H1 (cell line): ENCODE data around the gene FICD. TPM values are rescaled to one million over a fixed set of nuclear protein-coding genes. Genes with fewer than 3 reads are reported as not detected.

Source experiments
- CTCF ChIA-PET: fragments of 300-600 bp; sonication (Branson Sonifier 250); formaldehyde crosslinking; loops from one replicate; lab custom pipeline; 2021; ENCODE audit not compliant: partially characterized antibody; lab: Charles Lee
- POLR2A ChIA-PET: fragments of 300-600 bp; sonication (Branson Sonifier 250); formaldehyde crosslinking; loops from one replicate; lab custom pipeline; 2021; ENCODE audit warnings: inconsistent platforms; ENCODE audit not compliant: partially characterized antibody; lab: Charles Lee
- DNase-seq, 2 experiments: peaks; one replicate each; pipeline versions ENCODE4 v3.0.0 to v3.0.0-alpha.2; 2010 to 2022; ENCODE audit warnings: low spot score in 2 of 2, low read depth in 1 of 2, mixed read lengths in 1 of 2
- FAIRE-seq: peaks from 2 replicates; lab custom pipeline; 2011; peaks lifted over from hg19 to GRCh38; lab: Jason Lieb, UNC
- H2AFZ ChIP-seq: 2 replicates; pipeline ENCODE4 v1.8.1; 2012; ENCODE audit warnings: low read length, inconsistent platforms
- H2AK5ac ChIP-seq: 2 replicates; pipeline ENCODE4 v1.6.1; 2013; ENCODE audit warnings: low read depth, low read length
- H2BK120ac ChIP-seq: replicated peaks from 2 replicates; pipeline ENCODE3; 2013; ENCODE audit warnings: low read depth, low read length, inconsistent platforms
- H2BK12ac ChIP-seq: 2 replicates; pipeline ENCODE4 v1.6.1; 2013; ENCODE audit warnings: low read depth, low read length
- H2BK15ac ChIP-seq: 2 replicates; pipeline ENCODE4 v1.6.1; 2013; ENCODE audit warnings: low read length
- H2BK20ac ChIP-seq: 2 replicates; pipeline ENCODE4 v1.6.1; 2013; ENCODE audit warnings: low read length
- H2BK5ac ChIP-seq: 2 replicates; pipeline ENCODE4 v1.6.1; 2013; ENCODE audit warnings: low read depth, low read length
- H3K14ac ChIP-seq: 2 replicates; pipeline ENCODE4 v1.6.1; 2013; ENCODE audit warnings: inconsistent platforms; ENCODE audit not compliant: insufficient read length
- H3K18ac ChIP-seq: 2 replicates; pipeline ENCODE4 v1.6.1; 2013; ENCODE audit warnings: low read length; ENCODE audit errors: extremely low read depth
- H3K23ac ChIP-seq: 2 replicates; pipeline ENCODE4 v1.6.1; 2013; ENCODE audit warnings: inconsistent platforms; ENCODE audit not compliant: insufficient read length
- H3K23me2 ChIP-seq: 2 replicates; pipeline ENCODE4 v1.6.1; 2013; ENCODE audit warnings: low read depth, low read length
- H3K27ac ChIP-seq: 2 replicates; pipeline ENCODE4 v1.6.1; 2011; ENCODE audit warnings: low read depth, low read length, inconsistent platforms
- H3K27me3 ChIP-seq, 4 experiments: replicated peaks in 1 of 4; 1 replicate in 1 of 4; 2 replicates in 3 of 4; pipeline versions ENCODE4 v1.6.1 to v1.8.1; 2011 to 2013; ENCODE audit warnings: low read length in 3 of 4, mild to moderate bottlenecking in 3 of 4, inconsistent platforms in 2 of 4, mixed read lengths in 2 of 4, moderate library complexity in 1 of 4; ENCODE audit not compliant: control insufficient read depth in 3 of 4, insufficient read depth in 3 of 4; ENCODE audit errors: extremely low read depth in 1 of 4
- H3K36me3 ChIP-seq, 4 experiments: 2 replicates each; pipeline versions ENCODE4 v1.6.1 to v1.8.1; 2011 to 2013; ENCODE audit warnings: mild to moderate bottlenecking in 4 of 4, low read length in 3 of 4, moderate library complexity in 2 of 4, control low read depth in 1 of 4, inconsistent platforms in 1 of 4; ENCODE audit not compliant: insufficient read depth in 4 of 4, control insufficient read depth in 2 of 4
- H3K4ac ChIP-seq: replicated peaks from 2 replicates; pipeline ENCODE3; 2013; ENCODE audit warnings: low read length, low read depth, mixed read lengths, inconsistent platforms; ENCODE audit not compliant: insufficient read length
- H3K4me1 ChIP-seq, 4 experiments: replicated peaks in 1 of 4; 1 replicate in 1 of 4; 2 replicates in 3 of 4; pipeline versions ENCODE4 v1.6.1 to v1.8.1; 2011 to 2013; ENCODE audit warnings: low read length in 3 of 4, inconsistent platforms in 2 of 4, mixed read lengths in 1 of 4; ENCODE audit not compliant: insufficient read depth in 4 of 4, control insufficient read depth in 3 of 4
- H3K4me2 ChIP-seq, 2 experiments: 2 replicates each; pipeline versions ENCODE4 v1.6.1 to v1.8.1; 2011 to 2013; ENCODE audit warnings: low read depth in 2 of 2, low read length in 2 of 2, control low read depth in 1 of 2, inconsistent platforms in 1 of 2, mild to moderate bottlenecking in 1 of 2; ENCODE audit not compliant: insufficient read depth in 1 of 2
- H3K4me3 ChIP-seq, 4 experiments: fragments of 200-600, 300-600 bp in 1 of 4; sonication (generic), shearing (Covaris generic), sonication (Bioruptor Twin) in 1 of 4; 2 replicates each; pipeline versions ENCODE4 v1.5.1 to v1.8.1; 2011 to 2016; ENCODE audit warnings: low read length in 4 of 4, low read depth in 3 of 4, control low read depth in 2 of 4, inconsistent platforms in 2 of 4, mild to moderate bottlenecking in 2 of 4, mixed read lengths in 1 of 4, moderate library complexity in 1 of 4; ENCODE audit not compliant: insufficient read depth in 2 of 4; ENCODE audit errors: extremely low read depth in 1 of 4
- H3K56ac ChIP-seq: replicated peaks from 2 replicates; pipeline ENCODE3; 2013; ENCODE audit warnings: low read depth, mild to moderate bottlenecking, mixed read lengths, low read length, inconsistent platforms; ENCODE audit not compliant: insufficient read length
- H3K79me1 ChIP-seq: 2 replicates; pipeline ENCODE4 v1.6.1; 2013; ENCODE audit warnings: low read depth, low read length, control low read depth
- H3K79me2 ChIP-seq, 2 experiments: 2 replicates each; pipeline versions ENCODE4 v1.6.1 to v1.8.1; 2012 to 2013; ENCODE audit warnings: low read length in 2 of 2, mild to moderate bottlenecking in 2 of 2, inconsistent platforms in 1 of 2; ENCODE audit not compliant: insufficient read depth in 2 of 2, control insufficient read depth in 1 of 2
- H3K9ac ChIP-seq, 4 experiments: replicated peaks in 1 of 4; 1 replicate in 1 of 4; 2 replicates in 3 of 4; pipeline versions ENCODE4 v1.6.1 to v1.8.1; 2011 to 2013; ENCODE audit warnings: low read depth in 3 of 4, low read length in 3 of 4, control low read depth in 2 of 4, mild to moderate bottlenecking in 2 of 4, moderate library complexity in 2 of 4, inconsistent platforms in 1 of 4; ENCODE audit errors: extremely low read depth in 1 of 4
- H3K9me3 ChIP-seq, 2 experiments: 2 replicates each; pipeline versions ENCODE4 v1.6.1 to v1.8.1; 2012 to 2013; ENCODE audit warnings: mild to moderate bottlenecking in 2 of 2, moderate library complexity in 2 of 2, control low read depth in 1 of 2, inconsistent platforms in 1 of 2, low read depth in 1 of 2, low read length in 1 of 2, mixed read lengths in 1 of 2; ENCODE audit not compliant: insufficient read depth in 2 of 2
- H4K20me1 ChIP-seq, 2 experiments: replicated peaks in 1 of 2; 2 replicates each; pipeline versions ENCODE3 to v1.8.1; 2011 to 2013; ENCODE audit warnings: inconsistent platforms in 2 of 2, low read length in 2 of 2, mild to moderate bottlenecking in 1 of 2; ENCODE audit not compliant: insufficient read depth in 2 of 2, control insufficient read depth in 1 of 2
- H4K5ac ChIP-seq: 2 replicates; pipeline ENCODE4 v1.6.1; 2013; ENCODE audit warnings: low read length, low read depth, mixed read lengths, inconsistent platforms; ENCODE audit not compliant: insufficient read length
- H4K8ac ChIP-seq: 2 replicates; pipeline ENCODE4 v1.8.0; 2013; ENCODE audit warnings: mild to moderate bottlenecking, moderate library complexity, low read length, inconsistent platforms; ENCODE audit not compliant: insufficient read depth; ENCODE audit errors: extremely low read depth
- H4K91ac ChIP-seq: replicated peaks from 2 replicates; pipeline ENCODE3; 2013; ENCODE audit warnings: low read length, mixed read lengths, inconsistent platforms; ENCODE audit not compliant: insufficient read length
- BRCA1 ChIP-seq: IDR thresholded peaks from 2 replicates; pipeline ENCODE4 v1.6.1; 2012; ENCODE audit warnings: low read depth, low read length, improper control_type of control experiment
- CBX5 ChIP-seq: fragments of 300-800, 300-1000 bp; sonication (generic); IDR thresholded peaks from 2 replicates; pipeline ENCODE4 v1.7.1; 2016; ENCODE audit warnings: antibody characterized with exemption, low read length, low read depth
- CHD1 ChIP-seq: IDR thresholded peaks from 2 replicates; pipeline ENCODE4 v1.6.1; 2012; ENCODE audit warnings: low read depth, low read length, improper control_type of control experiment
- PHF8 ChIP-seq: fragments of 200-600 bp; sonication (generic); conservative IDR thresholded peaks from 2 replicates; pipeline ENCODE4 v1.7.1; 2012; ENCODE audit warnings: low read depth, mild to moderate bottlenecking, inconsistent platforms, low read length, moderate library complexity
- POLR2AphosphoS5 ChIP-seq: IDR thresholded peaks from 2 replicates; pipeline ENCODE4 v1.6.1; 2011; ENCODE audit warnings: low read depth, low read length
- TCF12 ChIP-seq: IDR thresholded peaks from 2 replicates; pipeline ENCODE4 v1.6.1; 2011; ENCODE audit warnings: low read depth, mild to moderate bottlenecking, low read length
- polyA plus RNA-seq, 7 experiments: library from polyadenylated mRNA; depleted of rRNA in 3 of 7; stranded (reverse) in 5 of 7; unstranded in 2 of 7; fragments of >200 nt in 5 of 7; fragments of 200-250 nt in 2 of 7; gene quantifications; 1 replicate in 5 of 7; 2 replicates in 1 of 7; 4 replicates in 1 of 7; pipeline versions ENCODE4 v1.2.1 to v1.2.3, GENCODE V29; 2011 to 2013; ENCODE audit warnings: missing spikeins in 2 of 7, mixed read lengths in 2 of 7
- total RNA-seq: library from RNA; stranded (reverse); fragmentation: NEBNext Ultra II Directional; extraction: Animal tissue kit (Norgen Biotek cat#: 25700); gene quantifications from 2 replicates; pipeline ENCODE4 v1.2.1, GENCODE V29; 2021

Gene FICD
- total and polyA plus RNA-seq, 2 of the 8 experiments (the other 6 are each of a cell fraction or from before 2014, with no cell fraction given), result 2.2 to 6.0 TPM

DNA sequence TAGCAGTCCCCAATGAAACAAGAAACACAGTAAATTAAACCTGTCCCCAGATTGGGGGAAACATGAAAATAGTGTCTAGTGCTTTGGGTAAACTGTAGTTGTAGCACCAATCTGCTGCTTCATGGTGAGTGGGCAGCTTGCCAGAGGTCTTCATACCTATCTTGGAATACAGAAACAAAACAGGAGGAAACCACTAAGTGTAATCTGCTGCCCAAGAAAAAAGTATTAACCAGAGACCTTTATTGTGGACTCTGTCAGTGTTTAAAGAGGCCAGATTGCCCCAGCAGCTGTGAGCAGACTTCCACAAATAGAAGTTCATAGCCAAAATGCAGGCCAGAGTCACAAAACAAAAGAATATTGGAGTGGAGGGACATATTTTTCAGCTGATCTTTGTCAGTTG, 49.6 kb downstream of the FICD start:
- Histone ChIP-seq H2BK5ac (no peak overlapping the region), H2AFZ (no peak overlapping the region), H2AK5ac (no peak overlapping the region), H4K5ac (no peak overlapping the region), H2BK20ac (no peak overlapping the region), H3K27ac (no peak overlapping the region), H3K9ac (no peak overlapping the region), H3K4ac (no peak overlapping the region), H4K20me1 (peaks cover 0 to 6% of the 10 kb centered on the region in 2 experiments), H3K23me2 (peaks cover 20% of the 10 kb centered on the region), H4K91ac (no peak overlapping the region), H3K9me3 (no peaks in the 10 kb centered on the region), H3K23ac (no peak overlapping the region), H3K4me1 (0 out of 7 replicates have a peak, but pooled peaks cover 0 to 4% (median 0%) of the 10 kb centered on the region in 4 experiments), H3K18ac (no peak overlapping the region), H3K79me2 (peaks cover 12 to 26% of the 10 kb centered on the region in 2 experiments), H3K36me3 (peaks cover 24 to 55% (median 47%) of the 10 kb centered on the region in 4 experiments), H3K4me3 (no peak overlapping the region), H2BK15ac (no peak overlapping the region), H3K27me3 (no peaks in the 10 kb centered on the region), H3K4me2 (no peak overlapping the region), H2BK12ac (no peak overlapping the region), H2BK120ac (no peak overlapping the region), H3K14ac (no peak overlapping the region), H4K8ac (no peak overlapping the region), H3K79me1 (no peaks in the 10 kb centered on the region), H3K56ac (no peak overlapping the region)
- DNase-seq (no peak), FAIRE-seq (no peak)
- ChIA-PET POLR2A (no interaction called here), CTCF (interaction anchor here (0.6 to 24.3 kb wide), 11 partner anchors 8 to 605 kb away, joined by 3 to 523 read pairs (median 4); partner anchors contain the start of gene TMEM119)
- TF ChIP-seq PHF8, result no peak
- TF ChIP-seq CBX5, result no peak
- TF ChIP-seq TCF12, result no peak
- no peak for TF ChIP-seq BRCA1
- TF ChIP-seq CHD1, result no peak
- TF ChIP-seq POLR2AphosphoS5, result no peak
